GM12874 (cell line): Measurements from ENCODE around the gene PPP4R3A.

Source experiments
- CTCF ChIP-seq: IDR thresholded peaks from 2 replicates; pipeline ENCODE4 v1.5.1; 2011; ENCODE audit warnings: low read depth, mild to moderate bottlenecking, control low read depth, low read length, moderate library complexity; ENCODE audit not compliant: insufficient read depth

Gene PPP4R3A

GRCh38 chr14:91511043-91511383, 903 bp upstream of the PPP4R3A start:
- TF ChIP-seq CTCF, result no peak

- TF ChIP-seq CTCF, result no peak
These were observed 286 bp downstream of the PPP4R3A start for GRCh38 chr14:91509878-91510170.

GRCh38 chr14:91509083-91509877, 830 bp downstream of the PPP4R3A start:
- TF ChIP-seq CTCF, result no peak

GRCh38 chr14:91508105-91508504, 2.0 kb downstream of the PPP4R3A start:
- no peak for TF ChIP-seq CTCF

- TF ChIP-seq CTCF, result no peak
These were observed 3.9 kb downstream of the PPP4R3A start for GRCh38 chr14:91506226-91506625.

GRCh38 chr14:91503000-91503504, 7.1 kb downstream of the PPP4R3A start:
- TF ChIP-seq CTCF, result no peak

GRCh38 chr14:91501951-91502930, 7.9 kb downstream of the PPP4R3A start:
- TF ChIP-seq CTCF, result no peak
